A673 (cell line): ENCODE data around the gene CD6. TPM values are rescaled to one million over a fixed set of nuclear protein-coding genes. Genes with fewer than 3 reads are reported as not detected.

Source experiments
- BruUV-seq: library from RNA; stranded (reverse); fragments of 400-500 nt; replicated peaks from 2 replicates; lab custom pipeline; 2021; lab: Mats Ljungman, UMichigan
- CTCF ChIA-PET: fragments of 300-600 bp; sonication (Branson Sonifier 250); formaldehyde crosslinking; loops from one replicate; lab custom pipeline; 2022; ENCODE audit warnings: antibody characterized with exemption; lab: Charles Lee
- POLR2A ChIA-PET: fragments of 300-600 bp; sonication (Branson Sonifier 250); formaldehyde crosslinking; loops from one replicate; lab custom pipeline; 2022; ENCODE audit warnings: antibody characterized with exemption; ENCODE audit not compliant: low non-redundant PET; lab: Charles Lee
- DNase-seq: peaks from one replicate; pipeline ENCODE4 v3.0.0-alpha.2; 2015; ENCODE audit warnings: low spot score
- H3K27ac ChIP-seq: fragments of 200-600 bp; sonication (generic); 2 replicates; pipeline ENCODE4 v1.5.1; 2016; ENCODE audit warnings: mixed run types, low read depth, mild to moderate bottlenecking, mixed read lengths, antibody characterized with exemption, low read length; ENCODE audit not compliant: poor library complexity, severe bottlenecking
- H3K27me3 ChIP-seq: fragments of 200-600 bp; sonication (generic); replicated peaks from 2 replicates; pipeline ENCODE4 v1.6.1; 2017; ENCODE audit warnings: mixed run types, low read depth, mild to moderate bottlenecking, mixed read lengths, antibody characterized with exemption, low read length; ENCODE audit not compliant: insufficient read depth, poor library complexity
- H3K36me3 ChIP-seq: fragments of 200-600 bp; sonication (generic); 2 replicates; pipeline ENCODE4 v1.6.1; 2016; ENCODE audit warnings: mixed run types, mild to moderate bottlenecking, mixed read lengths, antibody characterized with exemption, low read length; ENCODE audit not compliant: insufficient read depth, poor library complexity, severe bottlenecking
- H3K4me1 ChIP-seq: fragments of 200-600 bp; sonication (generic); 2 replicates; pipeline ENCODE4 v1.6.1; 2017; ENCODE audit warnings: mixed run types, mild to moderate bottlenecking, mixed read lengths, antibody characterized with exemption, low read length; ENCODE audit not compliant: insufficient read depth, poor library complexity, severe bottlenecking
- H3K4me3 ChIP-seq: fragments of 200-600 bp; sonication (generic); 2 replicates; pipeline ENCODE4 v1.5.1; 2016; ENCODE audit warnings: low read depth, mixed run types, mild to moderate bottlenecking, mixed read lengths, low read length; ENCODE audit not compliant: poor library complexity, severe bottlenecking
- H3K9me3 ChIP-seq: fragments of 200-600 bp; sonication (generic); 2 replicates; pipeline ENCODE4 v1.6.1; 2016; ENCODE audit warnings: mixed run types, low read depth, mild to moderate bottlenecking, mixed read lengths, antibody characterized with exemption, low read length; ENCODE audit not compliant: poor library complexity, severe bottlenecking
- EZH2 ChIP-seq: fragments of 200-600 bp; sonication (generic); IDR thresholded peaks from 2 replicates; pipeline ENCODE4 v1.6.1; 2017; ENCODE audit warnings: borderline replicate concordance, low read depth, mild to moderate bottlenecking, mixed read lengths, antibody characterized with exemption, low read length; ENCODE audit not compliant: poor library complexity, severe bottlenecking
- intact Hi-C: fragments of 100-400 bp; cut with micrococcal nuclease; formaldehyde crosslinking; loops from one replicate; pipeline ENCODE4 v1.10.0; 2022; ENCODE audit not compliant: unreplicated experiment
- total RNA-seq: library from RNA; stranded (reverse); gene quantifications from 2 replicates; pipeline ENCODE4 v1.2.3, GENCODE V29; 2021
- TF ChIP-seq, protein P1 (sequence below): fragments of 300-800, 200-600 bp; sonication (generic); conservative IDR thresholded peaks from 2 replicates; pipeline ENCODE4 v1.5.1; 2017; ENCODE audit warnings: low read depth, mild to moderate bottlenecking, antibody characterized with exemption, low read length, moderate library complexity, mixed read lengths

CD6 gene
- total RNA-seq, 1 experiment from 2014 or later: not detected

DNA sequence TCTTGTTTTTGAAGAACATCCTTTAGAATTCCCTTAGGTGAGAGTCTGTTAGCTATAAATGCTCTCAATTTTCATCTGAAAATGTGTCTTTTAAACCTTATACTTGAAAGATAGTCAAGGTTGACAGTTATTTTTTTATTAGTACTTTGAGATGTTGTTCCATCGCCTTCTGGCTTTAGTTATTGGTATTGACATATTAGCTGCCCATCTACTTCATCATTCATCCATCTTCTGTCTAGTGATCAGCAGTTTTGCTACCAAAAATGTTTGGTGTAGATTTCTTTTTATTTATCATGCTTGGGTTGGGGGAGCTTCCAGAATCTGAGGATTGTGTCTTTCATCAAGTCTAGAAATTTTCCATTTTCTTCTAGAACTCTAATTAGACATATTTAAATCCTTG is 3.3 kb upstream of the CD6 start:
- DNase-seq: no peak
- TF ChIP-seq, protein P1, sequence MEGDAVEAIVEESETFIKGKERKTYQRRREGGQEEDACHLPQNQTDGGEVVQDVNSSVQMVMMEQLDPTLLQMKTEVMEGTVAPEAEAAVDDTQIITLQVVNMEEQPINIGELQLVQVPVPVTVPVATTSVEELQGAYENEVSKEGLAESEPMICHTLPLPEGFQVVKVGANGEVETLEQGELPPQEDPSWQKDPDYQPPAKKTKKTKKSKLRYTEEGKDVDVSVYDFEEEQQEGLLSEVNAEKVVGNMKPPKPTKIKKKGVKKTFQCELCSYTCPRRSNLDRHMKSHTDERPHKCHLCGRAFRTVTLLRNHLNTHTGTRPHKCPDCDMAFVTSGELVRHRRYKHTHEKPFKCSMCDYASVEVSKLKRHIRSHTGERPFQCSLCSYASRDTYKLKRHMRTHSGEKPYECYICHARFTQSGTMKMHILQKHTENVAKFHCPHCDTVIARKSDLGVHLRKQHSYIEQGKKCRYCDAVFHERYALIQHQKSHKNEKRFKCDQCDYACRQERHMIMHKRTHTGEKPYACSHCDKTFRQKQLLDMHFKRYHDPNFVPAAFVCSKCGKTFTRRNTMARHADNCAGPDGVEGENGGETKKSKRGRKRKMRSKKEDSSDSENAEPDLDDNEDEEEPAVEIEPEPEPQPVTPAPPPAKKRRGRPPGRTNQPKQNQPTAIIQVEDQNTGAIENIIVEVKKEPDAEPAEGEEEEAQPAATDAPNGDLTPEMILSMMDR: no peak
- TF ChIP-seq EZH2: no peak
- Histone ChIP-seq H3K9me3 (peaks cover 5% of the 10 kb centered on the region), H3K27me3 (no peaks in the 10 kb centered on the region), H3K4me1 (no peaks in the 10 kb centered on the region), H3K4me3 (no peak overlapping the region), H3K27ac (no peak overlapping the region), H3K36me3 (no peaks in the 10 kb centered on the region)
- CTCF ChIA-PET: no interaction called here
- POLR2A ChIA-PET: no interaction called here
- no TSS peak for BruUV-seq
- intact Hi-C loops: no loop called here

DNA sequence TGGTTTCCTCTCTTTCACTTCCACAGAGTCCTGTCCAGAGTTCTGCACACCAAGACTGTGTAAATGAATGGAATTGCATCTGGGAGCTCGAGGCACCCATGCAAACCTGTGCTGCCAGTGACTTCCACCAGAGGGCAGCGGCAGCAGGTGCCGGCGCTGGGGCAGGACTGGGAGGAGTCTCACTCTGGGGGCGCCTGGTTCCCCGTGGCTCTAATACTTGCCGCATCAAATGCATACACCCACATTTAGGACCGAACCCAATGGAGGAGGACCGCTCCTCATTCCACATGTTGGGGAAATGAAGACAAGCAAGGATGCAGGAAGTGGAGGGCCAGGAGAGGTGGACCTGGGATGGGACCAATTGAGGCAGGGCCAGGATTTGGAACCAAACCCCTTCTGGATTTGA is 1.1 kb upstream of the CD6 start:
- TF ChIP-seq EZH2: no peak
- TF ChIP-seq, protein P1: peak; percentile 99
- Histone ChIP-seq H3K9me3 (peaks cover 5% of the 10 kb centered on the region), H3K27me3 (no peaks in the 10 kb centered on the region), H3K36me3 (no peaks in the 10 kb centered on the region), H3K4me3 (no peak overlapping the region), H3K27ac (no peak overlapping the region), H3K4me1 (no peaks in the 10 kb centered on the region)
- intact Hi-C loops: loop anchor here (1.0 kb wide), 2 partner anchors 160 to 217 kb away; no protein-coding TSS in a partner anchor
- peak; percentile 70 for DNase-seq
- ChIA-PET POLR2A (no interaction called here), CTCF (interaction anchor here (0.5 to 1.5 kb wide), 2 partner anchors 159 to 170 kb away, joined by 3 read pairs; no protein-coding TSS in a partner anchor)
- BruUV-seq: no TSS peak

DNA sequence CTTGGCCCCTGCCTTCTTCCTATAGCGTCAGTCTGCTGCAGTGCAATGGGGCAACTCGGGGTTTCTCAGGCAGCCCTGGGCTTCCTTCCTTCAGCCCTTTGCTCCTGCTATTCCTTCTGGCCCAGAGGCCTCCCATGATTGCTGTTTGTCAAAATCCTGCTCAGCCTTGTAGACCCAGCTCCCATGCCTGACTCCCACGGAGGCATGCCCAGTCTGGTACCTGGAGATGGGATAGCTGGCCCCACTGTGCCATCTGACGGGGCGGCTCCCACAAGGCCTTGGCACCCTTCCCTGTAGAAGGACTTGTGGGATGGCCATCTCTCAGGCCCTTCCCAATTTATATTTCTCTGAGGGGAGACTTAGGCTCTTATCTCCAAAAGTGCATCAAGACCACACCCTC is 590 bp upstream of the CD6 start:
- Histone ChIP-seq H3K36me3 (no peaks in the 10 kb centered on the region), H3K4me3 (no peak overlapping the region), H3K27me3 (no peaks in the 10 kb centered on the region), H3K4me1 (no peaks in the 10 kb centered on the region), H3K27ac (no peak overlapping the region), H3K9me3 (peaks cover 5% of the 10 kb centered on the region)
- TF ChIP-seq, protein P1: no peak
- no peak for TF ChIP-seq EZH2
- BruUV-seq: no TSS peak
- ChIA-PET CTCF (interaction anchor here (1.5 kb wide), 1 partner anchor 159 kb away, joined by 3 read pairs; no protein-coding TSS in a partner anchor), POLR2A (no interaction called here)
- intact Hi-C loops: loop anchor here (1.0 kb wide), 2 partner anchors 159 to 216 kb away; no protein-coding TSS in a partner anchor
- DNase-seq: no peak
